WTC11 (cell line): ENCODE data around the gene AFG3L2. TPM values are rescaled to one million over a fixed set of nuclear protein-coding genes. Genes with fewer than 3 reads are reported as not detected.

ENCODE experiments used
- ATAC-seq: fragments of 200-7000 bp; cut with Tn5 transposase; 2 replicates; pipeline ENCODE4 v1.10.0; 2021; ENCODE audit warnings: mild to moderate bottlenecking, moderate library complexity
- CTCF ChIA-PET: fragments of 300-600 bp; sonication (Branson Sonifier 250); formaldehyde crosslinking; loops from one replicate; lab custom pipeline; 2021; ENCODE audit warnings: antibody characterized with exemption; lab: Charles Lee
- POLR2A ChIA-PET: fragments of 350-600 bp; sonication (Branson Sonifier 250); formaldehyde crosslinking; loops from one replicate; lab custom pipeline; 2021; ENCODE audit warnings: antibody characterized with exemption; lab: Charles Lee
- DNase-seq: peaks from one replicate; pipeline ENCODE4 v3.0.0; 2021; ENCODE audit warnings: low spot score
- H3K27ac Mint-ChIP-seq: 2 replicates; pipeline ENCODE4 v1.8.0; 2021; ENCODE audit warnings: mixed read lengths
- H3K27me3 Mint-ChIP-seq: 2 replicates; pipeline ENCODE4 v1.8.0; 2021; ENCODE audit warnings: low read depth, mild to moderate bottlenecking, moderate library complexity, mixed read lengths
- H3K36me3 Mint-ChIP-seq: 2 replicates; pipeline ENCODE4 v1.8.0; 2021; ENCODE audit warnings: mixed read lengths
- H3K4me1 Mint-ChIP-seq: 2 replicates; pipeline ENCODE4 v1.8.0; 2022; ENCODE audit warnings: mixed read lengths
- H3K4me3 Mint-ChIP-seq: 2 replicates; pipeline ENCODE4 v1.8.0; 2021; ENCODE audit warnings: mild to moderate bottlenecking, moderate library complexity, mixed read lengths
- H3K9me3 Mint-ChIP-seq: 2 replicates; pipeline ENCODE4 v1.8.0; 2021; ENCODE audit warnings: mixed read lengths
- ATF1 ChIP-seq: sonication (generic); formaldehyde crosslinking; IDR thresholded peaks from 2 replicates; pipeline ENCODE4 v1.8.1; 2023; ENCODE audit warnings: mild to moderate bottlenecking, moderate library complexity, missing genetic modification reagents
- EMX1 ChIP-seq: fragments of 250-450 bp; sonication (Bioruptor Pico); IDR thresholded peaks from 2 replicates; pipeline ENCODE4 v1.8.0; 2021; ENCODE audit warnings: mild to moderate bottlenecking
- FOXK1 ChIP-seq: sonication (generic); formaldehyde crosslinking; IDR thresholded peaks from 2 replicates; pipeline ENCODE4 v1.8.0; 2022; ENCODE audit warnings: mild to moderate bottlenecking, moderate library complexity, missing genetic modification reagents
- FOXP1 ChIP-seq: sonication (generic); formaldehyde crosslinking; IDR thresholded peaks from 2 replicates; pipeline ENCODE4 v1.8.0; 2022; ENCODE audit warnings: missing genetic modification reagents, mild to moderate bottlenecking, moderate library complexity, borderline replicate concordance
- GABPB1 ChIP-seq: sonication (generic); formaldehyde crosslinking; IDR thresholded peaks from 2 replicates; pipeline ENCODE4 v1.8.1; 2023; ENCODE audit warnings: mild to moderate bottlenecking, missing genetic modification reagents
- KAT7 ChIP-seq: sonication (generic); formaldehyde crosslinking; IDR thresholded peaks from 2 replicates; pipeline ENCODE4 v1.8.1; 2023; ENCODE audit warnings: missing genetic modification reagents, mild to moderate bottlenecking, borderline replicate concordance
- MXD4 ChIP-seq: fragments of 250-450 bp; sonication (Bioruptor Pico); IDR thresholded peaks from 2 replicates; pipeline ENCODE4 v1.8.0; 2021; ENCODE audit warnings: mild to moderate bottlenecking, moderate library complexity, borderline replicate concordance
- SMAD3 ChIP-seq: sonication (generic); formaldehyde crosslinking; IDR thresholded peaks from 2 replicates; pipeline ENCODE4 v1.8.0; 2022; ENCODE audit warnings: missing genetic modification reagents, mild to moderate bottlenecking, borderline replicate concordance
- SOX15 ChIP-seq: fragments of 250-450 bp; sonication (Bioruptor Pico); IDR thresholded peaks from 2 replicates; pipeline ENCODE4 v1.9.0; 2021; ENCODE audit warnings: mild to moderate bottlenecking
- TEAD4 ChIP-seq: sonication (generic); formaldehyde crosslinking; IDR thresholded peaks from 2 replicates; pipeline ENCODE4 v1.8.0; 2022; ENCODE audit warnings: mild to moderate bottlenecking, missing genetic modification reagents
- ZNF263 ChIP-seq: sonication (generic); formaldehyde crosslinking; IDR thresholded peaks from 2 replicates; pipeline ENCODE4 v1.8.1; 2022; ENCODE audit warnings: low read depth, mild to moderate bottlenecking, moderate library complexity, missing genetic modification reagents
- total RNA-seq: library from RNA; stranded (reverse); gene quantifications from 3 replicates; pipeline ENCODE4 v1.2.3, GENCODE V29; 2021
- TF ChIP-seq, protein P1 (sequence below): sonication (generic); formaldehyde crosslinking; IDR thresholded peaks from 2 replicates; pipeline ENCODE4 v1.8.1; 2022; ENCODE audit warnings: mild to moderate bottlenecking, missing genetic modification reagents, moderate library complexity, borderline replicate concordance
- TF ChIP-seq, protein P2 (sequence below): sonication (generic); formaldehyde crosslinking; IDR thresholded peaks from 2 replicates; pipeline ENCODE4 v1.8.1; 2023; ENCODE audit warnings: mild to moderate bottlenecking, missing genetic modification reagents, moderate library complexity
- TF ChIP-seq, protein P3 (sequence below): sonication (generic); formaldehyde crosslinking; IDR thresholded peaks from 2 replicates; pipeline ENCODE4 v1.8.0; 2022; ENCODE audit warnings: missing genetic modification reagents
- TF ChIP-seq, protein P4 (sequence below): sonication (generic); formaldehyde crosslinking; IDR thresholded peaks from 2 replicates; pipeline ENCODE4 v1.8.1; 2023; ENCODE audit warnings: mild to moderate bottlenecking, missing genetic modification reagents
- TF ChIP-seq, protein P5 (sequence below): sonication (generic); formaldehyde crosslinking; IDR thresholded peaks from 2 replicates; pipeline ENCODE4 v1.8.1; 2022; ENCODE audit warnings: missing genetic modification reagents, borderline replicate concordance
- TF ChIP-seq, protein P6 (sequence below): fragments of 250-450 bp; sonication (Bioruptor Pico); IDR thresholded peaks from 2 replicates; pipeline ENCODE4 v1.9.0; 2021; ENCODE audit warnings: moderate library complexity, mild to moderate bottlenecking, inconsistent platforms, borderline replicate concordance
- TF ChIP-seq, protein P7 (sequence below): sonication (generic); formaldehyde crosslinking; conservative IDR thresholded peaks from 2 replicates; pipeline ENCODE4 v1.8.1; 2023; ENCODE audit warnings: mild to moderate bottlenecking, low read depth, missing genetic modification reagents, moderate library complexity
- TF ChIP-seq, protein P8 (sequence below): sonication (generic); formaldehyde crosslinking; IDR thresholded peaks from 2 replicates; pipeline ENCODE4 v1.8.1; 2023; ENCODE audit warnings: mild to moderate bottlenecking, missing genetic modification reagents, borderline replicate concordance

The AFG3L2 gene
- total RNA-seq, 1 experiment from 2014 or later: 109 TPM

DNA sequence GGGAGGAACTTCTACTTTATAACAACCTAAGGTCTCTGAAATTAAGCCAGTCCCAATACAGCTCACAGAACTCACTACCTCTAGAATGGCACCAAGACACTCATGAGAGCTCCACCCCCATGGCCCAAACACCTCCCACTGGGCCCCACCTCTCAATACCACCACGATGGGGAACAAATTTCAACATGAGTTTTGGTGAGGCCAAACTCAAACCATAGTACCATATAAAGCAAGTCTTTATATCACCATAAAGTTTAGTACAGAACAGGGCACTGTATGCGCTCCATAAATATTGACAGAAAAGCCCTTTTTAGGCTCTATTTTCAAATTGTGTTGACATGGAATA, 3.3 kb downstream of the AFG3L2 start (continued):
- TF ChIP-seq, protein P1, sequence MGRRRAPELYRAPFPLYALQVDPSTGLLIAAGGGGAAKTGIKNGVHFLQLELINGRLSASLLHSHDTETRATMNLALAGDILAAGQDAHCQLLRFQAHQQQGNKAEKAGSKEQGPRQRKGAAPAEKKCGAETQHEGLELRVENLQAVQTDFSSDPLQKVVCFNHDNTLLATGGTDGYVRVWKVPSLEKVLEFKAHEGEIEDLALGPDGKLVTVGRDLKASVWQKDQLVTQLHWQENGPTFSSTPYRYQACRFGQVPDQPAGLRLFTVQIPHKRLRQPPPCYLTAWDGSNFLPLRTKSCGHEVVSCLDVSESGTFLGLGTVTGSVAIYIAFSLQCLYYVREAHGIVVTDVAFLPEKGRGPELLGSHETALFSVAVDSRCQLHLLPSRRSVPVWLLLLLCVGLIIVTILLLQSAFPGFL (CRISPR knock-in tag): no peak
- no peak for TF ChIP-seq GABPB1
- TF ChIP-seq FOXP1 (CRISPR knock-in tag): no peak
- TF ChIP-seq, protein P2, sequence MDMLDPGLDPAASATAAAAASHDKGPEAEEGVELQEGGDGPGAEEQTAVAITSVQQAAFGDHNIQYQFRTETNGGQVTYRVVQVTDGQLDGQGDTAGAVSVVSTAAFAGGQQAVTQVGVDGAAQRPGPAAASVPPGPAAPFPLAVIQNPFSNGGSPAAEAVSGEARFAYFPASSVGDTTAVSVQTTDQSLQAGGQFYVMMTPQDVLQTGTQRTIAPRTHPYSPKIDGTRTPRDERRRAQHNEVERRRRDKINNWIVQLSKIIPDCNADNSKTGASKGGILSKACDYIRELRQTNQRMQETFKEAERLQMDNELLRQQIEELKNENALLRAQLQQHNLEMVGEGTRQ: no peak
- TF ChIP-seq, protein P3, sequence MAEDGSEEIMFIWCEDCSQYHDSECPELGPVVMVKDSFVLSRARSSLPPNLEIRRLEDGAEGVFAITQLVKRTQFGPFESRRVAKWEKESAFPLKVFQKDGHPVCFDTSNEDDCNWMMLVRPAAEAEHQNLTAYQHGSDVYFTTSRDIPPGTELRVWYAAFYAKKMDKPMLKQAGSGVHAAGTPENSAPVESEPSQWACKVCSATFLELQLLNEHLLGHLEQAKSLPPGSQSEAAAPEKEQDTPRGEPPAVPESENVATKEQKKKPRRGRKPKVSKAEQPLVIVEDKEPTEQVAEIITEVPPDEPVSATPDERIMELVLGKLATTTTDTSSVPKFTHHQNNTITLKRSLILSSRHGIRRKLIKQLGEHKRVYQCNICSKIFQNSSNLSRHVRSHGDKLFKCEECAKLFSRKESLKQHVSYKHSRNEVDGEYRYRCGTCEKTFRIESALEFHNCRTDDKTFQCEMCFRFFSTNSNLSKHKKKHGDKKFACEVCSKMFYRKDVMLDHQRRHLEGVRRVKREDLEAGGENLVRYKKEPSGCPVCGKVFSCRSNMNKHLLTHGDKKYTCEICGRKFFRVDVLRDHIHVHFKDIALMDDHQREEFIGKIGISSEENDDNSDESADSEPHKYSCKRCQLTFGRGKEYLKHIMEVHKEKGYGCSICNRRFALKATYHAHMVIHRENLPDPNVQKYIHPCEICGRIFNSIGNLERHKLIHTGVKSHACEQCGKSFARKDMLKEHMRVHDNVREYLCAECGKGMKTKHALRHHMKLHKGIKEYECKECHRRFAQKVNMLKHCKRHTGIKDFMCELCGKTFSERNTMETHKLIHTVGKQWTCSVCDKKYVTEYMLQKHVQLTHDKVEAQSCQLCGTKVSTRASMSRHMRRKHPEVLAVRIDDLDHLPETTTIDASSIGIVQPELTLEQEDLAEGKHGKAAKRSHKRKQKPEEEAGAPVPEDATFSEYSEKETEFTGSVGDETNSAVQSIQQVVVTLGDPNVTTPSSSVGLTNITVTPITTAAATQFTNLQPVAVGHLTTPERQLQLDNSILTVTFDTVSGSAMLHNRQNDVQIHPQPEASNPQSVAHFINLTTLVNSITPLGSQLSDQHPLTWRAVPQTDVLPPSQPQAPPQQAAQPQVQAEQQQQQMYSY (CRISPR knock-in tag): no peak

DNA sequence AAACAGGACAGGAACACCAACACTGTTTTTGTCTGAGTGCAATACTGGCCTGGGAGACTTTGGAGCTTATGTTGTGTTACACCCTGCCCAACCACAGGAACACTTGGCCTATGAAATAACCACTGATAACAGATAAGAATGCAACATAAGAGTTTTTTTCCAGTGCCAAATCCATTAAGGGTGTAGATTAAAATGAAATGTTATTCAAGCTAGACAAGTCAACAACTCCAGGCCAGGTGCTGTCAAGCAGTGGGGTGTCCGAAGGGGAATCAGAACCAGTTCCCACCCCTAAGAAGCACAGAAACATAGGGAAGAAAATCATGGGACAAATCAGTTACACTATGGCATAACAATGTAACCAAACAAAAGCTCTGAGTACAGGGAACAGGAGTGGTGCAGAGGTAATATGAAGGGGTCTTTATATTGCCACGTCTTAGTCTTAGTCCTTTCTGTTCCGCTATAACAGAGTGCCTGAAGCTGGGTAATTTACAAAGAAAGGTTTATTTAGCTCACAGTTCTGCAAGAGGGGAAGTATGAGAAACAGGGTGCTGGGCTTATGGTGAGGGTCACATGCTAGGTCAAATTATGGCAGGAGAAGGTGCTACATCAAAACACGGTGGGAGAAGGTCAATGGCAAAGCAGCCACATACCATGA, 3.8 kb downstream of the AFG3L2 start:
- no peaks in the 10 kb centered on the region for H3K27me3 Mint-ChIP-seq
- H3K4me3 Mint-ChIP-seq: no peak overlapping the region
- CTCF ChIA-PET: interaction anchor here (0.6 to 2.1 kb wide), 3 partner anchors 45 to 90 kb away, joined by 3 to 9 read pairs (median 3); no protein-coding TSS in a partner anchor
- DNase-seq: no peak
- no peak for ATAC-seq
- peak overlapping the region; percentile 13; the same call in 1 of the 2 replicates for H3K27ac Mint-ChIP-seq
- H3K9me3 Mint-ChIP-seq: no peaks in the 10 kb centered on the region
- H3K36me3 Mint-ChIP-seq: peaks cover 19% of the 10 kb centered on the region
- peaks cover 39% of the 10 kb centered on the region for H3K4me1 Mint-ChIP-seq
- POLR2A ChIA-PET: no interaction called here
- no peak for TF ChIP-seq EMX1 (CRISPR knock-in tag)
- no peak for TF ChIP-seq ATF1
- no peak for TF ChIP-seq SOX15
- no peak for TF ChIP-seq KAT7 (CRISPR knock-in tag)
- no peak for TF ChIP-seq SMAD3 (CRISPR knock-in tag)
- TF ChIP-seq, protein P4, sequence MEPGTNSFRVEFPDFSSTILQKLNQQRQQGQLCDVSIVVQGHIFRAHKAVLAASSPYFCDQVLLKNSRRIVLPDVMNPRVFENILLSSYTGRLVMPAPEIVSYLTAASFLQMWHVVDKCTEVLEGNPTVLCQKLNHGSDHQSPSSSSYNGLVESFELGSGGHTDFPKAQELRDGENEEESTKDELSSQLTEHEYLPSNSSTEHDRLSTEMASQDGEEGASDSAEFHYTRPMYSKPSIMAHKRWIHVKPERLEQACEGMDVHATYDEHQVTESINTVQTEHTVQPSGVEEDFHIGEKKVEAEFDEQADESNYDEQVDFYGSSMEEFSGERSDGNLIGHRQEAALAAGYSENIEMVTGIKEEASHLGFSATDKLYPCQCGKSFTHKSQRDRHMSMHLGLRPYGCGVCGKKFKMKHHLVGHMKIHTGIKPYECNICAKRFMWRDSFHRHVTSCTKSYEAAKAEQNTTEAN (CRISPR knock-in tag): no peak
- TF ChIP-seq, protein P5, sequence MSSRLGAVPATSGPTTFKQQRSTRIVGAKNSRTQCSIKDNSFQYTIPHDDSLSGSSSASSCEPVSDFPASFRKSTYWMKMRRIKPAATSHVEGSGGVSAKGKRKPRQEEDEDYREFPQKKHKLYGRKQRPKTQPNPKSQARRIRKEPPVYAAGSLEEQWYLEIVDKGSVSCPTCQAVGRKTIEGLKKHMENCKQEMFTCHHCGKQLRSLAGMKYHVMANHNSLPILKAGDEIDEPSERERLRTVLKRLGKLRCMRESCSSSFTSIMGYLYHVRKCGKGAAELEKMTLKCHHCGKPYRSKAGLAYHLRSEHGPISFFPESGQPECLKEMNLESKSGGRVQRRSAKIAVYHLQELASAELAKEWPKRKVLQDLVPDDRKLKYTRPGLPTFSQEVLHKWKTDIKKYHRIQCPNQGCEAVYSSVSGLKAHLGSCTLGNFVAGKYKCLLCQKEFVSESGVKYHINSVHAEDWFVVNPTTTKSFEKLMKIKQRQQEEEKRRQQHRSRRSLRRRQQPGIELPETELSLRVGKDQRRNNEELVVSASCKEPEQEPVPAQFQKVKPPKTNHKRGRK: no peak
- TF ChIP-seq, protein P6, sequence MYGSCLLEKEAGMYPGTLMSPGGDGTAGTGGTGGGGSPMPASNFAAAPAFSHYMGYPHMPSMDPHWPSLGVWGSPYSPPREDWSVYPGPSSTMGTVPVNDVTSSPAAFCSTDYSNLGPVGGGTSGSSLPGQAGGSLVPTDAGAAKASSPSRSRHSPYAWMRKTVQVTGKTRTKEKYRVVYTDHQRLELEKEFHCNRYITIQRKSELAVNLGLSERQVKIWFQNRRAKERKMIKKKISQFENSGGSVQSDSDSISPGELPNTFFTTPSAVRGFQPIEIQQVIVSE (CRISPR knock-in tag): no peak
- no peak for TF ChIP-seq ZNF263 (CRISPR knock-in tag)
- TF ChIP-seq, protein P7, sequence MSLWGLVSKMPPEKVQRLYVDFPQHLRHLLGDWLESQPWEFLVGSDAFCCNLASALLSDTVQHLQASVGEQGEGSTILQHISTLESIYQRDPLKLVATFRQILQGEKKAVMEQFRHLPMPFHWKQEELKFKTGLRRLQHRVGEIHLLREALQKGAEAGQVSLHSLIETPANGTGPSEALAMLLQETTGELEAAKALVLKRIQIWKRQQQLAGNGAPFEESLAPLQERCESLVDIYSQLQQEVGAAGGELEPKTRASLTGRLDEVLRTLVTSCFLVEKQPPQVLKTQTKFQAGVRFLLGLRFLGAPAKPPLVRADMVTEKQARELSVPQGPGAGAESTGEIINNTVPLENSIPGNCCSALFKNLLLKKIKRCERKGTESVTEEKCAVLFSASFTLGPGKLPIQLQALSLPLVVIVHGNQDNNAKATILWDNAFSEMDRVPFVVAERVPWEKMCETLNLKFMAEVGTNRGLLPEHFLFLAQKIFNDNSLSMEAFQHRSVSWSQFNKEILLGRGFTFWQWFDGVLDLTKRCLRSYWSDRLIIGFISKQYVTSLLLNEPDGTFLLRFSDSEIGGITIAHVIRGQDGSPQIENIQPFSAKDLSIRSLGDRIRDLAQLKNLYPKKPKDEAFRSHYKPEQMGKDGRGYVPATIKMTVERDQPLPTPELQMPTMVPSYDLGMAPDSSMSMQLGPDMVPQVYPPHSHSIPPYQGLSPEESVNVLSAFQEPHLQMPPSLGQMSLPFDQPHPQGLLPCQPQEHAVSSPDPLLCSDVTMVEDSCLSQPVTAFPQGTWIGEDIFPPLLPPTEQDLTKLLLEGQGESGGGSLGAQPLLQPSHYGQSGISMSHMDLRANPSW (CRISPR knock-in tag): no peak
- TF ChIP-seq, protein P8, sequence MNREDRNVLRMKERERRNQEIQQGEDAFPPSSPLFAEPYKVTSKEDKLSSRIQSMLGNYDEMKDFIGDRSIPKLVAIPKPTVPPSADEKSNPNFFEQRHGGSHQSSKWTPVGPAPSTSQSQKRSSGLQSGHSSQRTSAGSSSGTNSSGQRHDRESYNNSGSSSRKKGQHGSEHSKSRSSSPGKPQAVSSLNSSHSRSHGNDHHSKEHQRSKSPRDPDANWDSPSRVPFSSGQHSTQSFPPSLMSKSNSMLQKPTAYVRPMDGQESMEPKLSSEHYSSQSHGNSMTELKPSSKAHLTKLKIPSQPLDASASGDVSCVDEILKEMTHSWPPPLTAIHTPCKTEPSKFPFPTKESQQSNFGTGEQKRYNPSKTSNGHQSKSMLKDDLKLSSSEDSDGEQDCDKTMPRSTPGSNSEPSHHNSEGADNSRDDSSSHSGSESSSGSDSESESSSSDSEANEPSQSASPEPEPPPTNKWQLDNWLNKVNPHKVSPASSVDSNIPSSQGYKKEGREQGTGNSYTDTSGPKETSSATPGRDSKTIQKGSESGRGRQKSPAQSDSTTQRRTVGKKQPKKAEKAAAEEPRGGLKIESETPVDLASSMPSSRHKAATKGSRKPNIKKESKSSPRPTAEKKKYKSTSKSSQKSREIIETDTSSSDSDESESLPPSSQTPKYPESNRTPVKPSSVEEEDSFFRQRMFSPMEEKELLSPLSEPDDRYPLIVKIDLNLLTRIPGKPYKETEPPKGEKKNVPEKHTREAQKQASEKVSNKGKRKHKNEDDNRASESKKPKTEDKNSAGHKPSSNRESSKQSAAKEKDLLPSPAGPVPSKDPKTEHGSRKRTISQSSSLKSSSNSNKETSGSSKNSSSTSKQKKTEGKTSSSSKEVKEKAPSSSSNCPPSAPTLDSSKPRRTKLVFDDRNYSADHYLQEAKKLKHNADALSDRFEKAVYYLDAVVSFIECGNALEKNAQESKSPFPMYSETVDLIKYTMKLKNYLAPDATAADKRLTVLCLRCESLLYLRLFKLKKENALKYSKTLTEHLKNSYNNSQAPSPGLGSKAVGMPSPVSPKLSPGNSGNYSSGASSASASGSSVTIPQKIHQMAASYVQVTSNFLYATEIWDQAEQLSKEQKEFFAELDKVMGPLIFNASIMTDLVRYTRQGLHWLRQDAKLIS (CRISPR knock-in tag): no peak
- no peak for TF ChIP-seq FOXK1 (CRISPR knock-in tag)
- no peak for TF ChIP-seq TEAD4
- TF ChIP-seq MXD4 (CRISPR knock-in tag): no peak
